NCI-H2196 (cell line): ENCODE data around the gene GFAP.
A peak's percentile ranks its signal among the peaks of the same experiment; 100 is the strongest.

Experiments used
- DNase-seq: peaks from one replicate; lab custom pipeline; 2025; ENCODE audit not compliant: unreplicated experiment; lab: John Stamatoyannopoulos, UW

GFAP gene

DNA sequence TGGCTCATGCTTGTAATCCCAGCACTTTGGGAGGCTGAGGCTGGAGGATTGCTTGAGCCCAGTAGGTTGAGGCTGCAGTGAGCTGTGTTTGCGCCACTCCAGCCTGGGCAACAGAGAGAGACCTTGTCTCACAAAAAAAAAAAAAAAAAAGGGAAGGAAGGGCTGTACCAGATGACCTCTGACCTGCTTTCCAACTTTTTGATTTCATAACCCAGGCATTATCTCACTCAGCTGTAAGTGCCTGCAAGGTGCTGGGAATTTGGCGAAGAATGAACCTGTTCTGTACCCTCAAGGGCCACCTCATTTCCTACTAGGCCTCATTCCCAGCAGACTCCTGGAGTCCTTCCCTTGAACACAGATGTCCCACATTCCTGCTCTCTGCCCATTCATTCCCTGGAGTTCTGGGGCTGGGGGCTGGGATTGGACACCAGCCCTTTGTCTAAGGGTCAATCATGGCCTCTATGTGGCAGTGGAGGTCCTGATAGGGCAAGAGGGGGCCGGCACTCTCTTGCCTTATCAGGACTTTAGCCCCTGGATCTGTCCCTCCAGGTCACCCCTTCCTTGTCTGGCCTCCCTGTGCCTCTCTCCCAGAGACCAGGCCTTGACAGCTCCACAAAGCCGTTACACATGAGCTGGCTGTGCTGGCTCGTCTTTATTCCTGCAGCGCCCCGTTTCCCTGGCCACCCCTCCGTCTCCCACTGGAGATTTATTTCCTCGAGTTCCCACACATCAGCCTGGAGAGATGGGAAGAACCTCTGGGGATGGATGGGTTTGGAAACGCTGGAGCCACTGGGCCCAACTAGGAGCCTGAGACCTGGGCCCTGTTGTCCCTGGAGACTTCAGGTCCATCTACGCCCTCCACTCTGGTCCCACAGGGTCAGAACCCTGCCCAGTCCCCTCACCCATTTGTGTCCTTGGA lies 821 bp upstream of the GFAP start:
- DNase-seq: no peak

DNA sequence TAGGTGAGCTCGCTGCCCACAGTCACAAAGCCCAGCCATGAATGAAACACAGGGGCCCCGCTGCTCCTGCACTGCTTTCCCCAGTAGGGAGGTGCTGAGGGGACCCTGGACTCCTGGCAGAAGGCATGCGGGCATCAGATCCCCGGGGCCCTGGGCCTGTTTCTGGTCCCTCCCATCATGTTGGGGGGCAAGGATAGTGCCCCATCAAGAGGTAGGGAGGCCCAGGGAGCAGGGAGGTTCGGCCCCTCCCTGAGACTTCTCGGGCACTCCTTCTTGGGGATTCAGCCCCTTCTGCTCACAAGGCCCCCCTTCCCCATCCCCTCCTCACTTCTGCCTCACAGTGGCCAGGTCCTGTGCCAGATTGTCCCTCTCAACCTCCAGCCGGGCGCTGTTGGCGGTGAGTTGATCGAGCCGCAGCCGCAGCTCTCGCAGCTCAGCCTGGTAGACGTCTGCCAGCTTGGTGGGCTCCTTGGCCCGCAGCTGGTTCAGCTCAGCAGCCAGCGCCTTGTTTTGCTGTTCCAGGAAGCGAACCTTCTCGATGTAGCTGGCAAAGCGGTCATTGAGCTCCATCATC lies 515 bp downstream of the GFAP start:
- no peak for DNase-seq

DNA sequence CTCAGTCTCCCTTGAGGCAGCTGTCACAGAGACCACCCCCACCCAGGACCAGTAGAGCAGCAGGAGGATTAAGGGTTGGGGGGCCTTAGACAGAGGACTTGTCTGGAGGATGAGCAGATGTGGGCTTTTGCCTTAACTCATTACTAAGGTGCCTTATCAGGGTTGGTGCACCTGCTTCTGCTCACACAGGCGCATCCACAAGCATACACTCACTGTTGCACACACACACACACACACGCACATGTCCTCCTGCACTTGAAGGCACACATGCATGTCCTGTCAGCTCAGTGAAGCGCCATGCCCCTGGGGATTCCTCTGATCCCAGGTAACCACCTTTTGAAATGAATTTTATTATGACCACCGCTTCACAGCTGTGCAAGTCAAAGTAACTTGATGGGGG lies 1.2 kb downstream of the GFAP start:
- DNase-seq: no peak

DNA sequence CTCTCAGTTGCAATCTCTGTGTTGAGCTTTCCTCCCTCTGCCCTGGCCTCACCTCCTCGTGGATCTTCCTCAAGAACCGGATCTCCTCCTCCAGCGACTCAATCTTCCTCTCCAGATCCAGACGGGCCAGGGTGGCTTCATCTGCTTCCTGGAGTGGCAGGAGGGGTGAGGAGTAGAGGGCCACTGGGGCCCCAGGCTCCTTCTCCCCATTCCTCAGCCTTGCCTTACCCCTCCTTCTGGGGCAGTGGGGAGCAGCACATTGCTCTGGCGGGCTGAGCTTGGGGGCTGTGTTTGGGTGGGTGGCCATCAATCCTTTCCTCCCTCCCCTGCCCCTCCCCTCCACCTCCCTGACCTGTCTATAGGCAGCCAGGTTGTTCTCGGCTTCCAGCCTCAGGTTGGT lies 1.6 kb downstream of the GFAP start:
- DNase-seq: no peak

DNA sequence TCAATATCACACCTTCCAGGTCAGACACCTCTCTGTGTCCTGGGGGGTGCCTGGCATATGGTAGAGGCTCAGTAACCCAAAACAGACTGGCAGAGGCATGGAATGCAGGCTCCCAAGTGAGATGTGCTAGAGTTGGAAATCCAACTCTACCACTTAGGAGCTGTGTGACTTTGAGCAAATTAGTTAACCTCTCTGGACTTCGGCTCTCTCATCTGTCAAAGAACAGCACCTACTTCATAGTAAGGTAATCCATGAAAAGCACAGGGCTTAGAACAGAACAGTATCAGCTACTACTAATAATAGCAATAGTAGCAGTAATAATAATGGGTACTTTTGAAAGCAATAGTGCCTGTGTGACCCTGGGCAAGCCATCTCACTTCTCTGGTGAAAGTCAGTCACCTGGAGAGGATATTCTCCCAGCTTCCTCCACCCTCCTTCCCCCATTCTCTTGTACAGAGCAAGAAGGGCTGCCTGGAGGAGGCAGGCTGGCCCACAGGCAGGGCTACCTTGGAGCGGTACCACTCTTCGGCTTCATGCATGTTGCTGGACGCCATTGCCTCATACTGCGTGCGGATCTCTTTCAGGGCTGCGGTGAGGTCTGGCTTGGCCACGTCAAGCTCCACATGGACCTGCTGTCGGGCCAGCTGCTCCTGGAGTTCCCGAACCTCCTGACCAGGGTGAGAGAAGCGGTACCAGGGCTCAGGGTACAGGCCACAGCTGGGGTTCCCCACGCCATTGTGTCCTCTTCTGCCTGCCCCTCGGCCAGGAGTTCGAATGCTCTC lies 2.3 kb downstream of the GFAP start:
- no peak for DNase-seq

DNA sequence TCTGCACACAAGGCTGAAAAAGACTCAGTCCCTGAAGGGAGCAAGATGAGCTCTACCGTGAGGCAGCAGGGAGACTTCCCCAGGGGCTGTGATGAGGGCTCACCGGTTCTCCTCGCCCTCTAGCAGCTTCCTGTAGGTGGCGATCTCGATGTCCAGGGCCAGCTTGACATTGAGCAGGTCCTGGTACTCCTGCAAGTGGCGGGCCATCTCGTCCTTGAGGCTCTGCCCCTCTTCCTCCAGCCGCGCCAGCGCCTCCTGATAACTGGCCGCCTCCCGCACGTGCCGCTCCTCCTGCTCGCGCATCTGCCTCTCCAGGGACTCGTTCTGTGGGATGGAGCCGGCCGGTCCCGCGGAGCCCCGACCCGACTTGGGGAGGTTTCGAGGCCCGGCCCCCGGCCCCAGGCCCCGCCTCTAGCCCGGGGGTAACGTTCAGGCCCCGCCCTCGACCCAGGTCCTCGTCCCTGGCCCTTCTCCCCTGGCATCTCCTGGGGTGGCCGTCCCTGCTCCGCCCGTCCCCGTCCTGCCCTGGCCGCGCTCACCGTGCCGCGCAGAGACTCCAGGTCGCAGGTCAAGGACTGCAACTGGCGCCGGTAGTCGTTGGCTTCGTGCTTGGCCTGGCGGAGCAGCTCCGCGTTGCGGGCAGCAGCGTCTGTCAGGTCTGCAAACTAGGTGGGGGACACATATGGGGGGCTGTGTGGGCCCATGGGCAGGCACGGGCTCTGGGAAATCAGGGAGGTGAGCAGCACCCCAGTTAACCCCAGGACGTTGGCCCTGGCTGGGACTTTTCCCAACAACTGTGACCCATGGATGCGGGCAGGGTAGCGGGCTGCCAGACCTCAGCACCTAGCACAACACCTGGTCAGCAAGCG lies 3.9 kb downstream of the GFAP start:
- peak; percentile 14 for DNase-seq

DNA sequence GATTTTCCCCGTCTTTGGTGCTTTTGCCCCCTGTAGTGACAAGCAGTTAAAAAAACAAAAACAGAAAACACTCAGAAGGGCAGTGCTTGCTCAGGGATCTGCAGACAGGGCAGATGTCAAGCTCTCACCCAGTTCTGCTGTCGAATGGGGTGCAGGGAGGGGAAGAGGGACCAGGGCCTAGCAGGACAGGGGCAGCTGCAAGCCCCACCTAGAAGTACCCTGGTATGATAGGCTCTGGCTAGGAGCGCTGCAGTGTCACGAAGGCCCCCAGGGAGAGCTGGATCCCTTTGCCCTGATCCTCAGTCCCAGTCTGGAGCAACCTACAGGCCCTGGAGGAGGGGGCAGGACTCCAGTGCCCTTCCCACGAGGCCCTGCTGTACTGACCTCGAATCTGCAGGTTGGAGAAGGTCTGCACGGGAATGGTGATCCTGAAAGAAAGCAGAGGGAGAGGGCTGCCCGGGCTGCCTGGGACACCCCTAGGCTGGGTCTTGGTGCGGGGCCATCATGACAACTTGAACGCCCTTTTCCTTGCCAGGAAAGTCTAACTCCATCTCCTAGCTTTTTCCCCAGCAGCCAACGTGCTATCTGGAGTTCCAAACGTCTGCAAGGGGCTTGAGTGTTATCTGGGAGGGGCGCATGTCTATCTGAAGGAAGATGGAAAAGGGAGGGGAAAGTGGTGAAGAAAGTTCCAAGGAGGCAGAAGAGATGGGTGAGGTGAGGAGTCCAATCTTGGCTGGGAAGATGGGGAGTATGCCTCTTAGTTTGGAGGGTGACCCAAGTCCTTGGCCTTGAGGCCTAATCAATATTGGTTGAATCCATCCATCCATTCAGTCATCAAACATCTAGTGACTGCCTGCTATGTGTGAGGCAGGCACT lies 4.8 kb downstream of the GFAP start:
- no peak for DNase-seq

DNA sequence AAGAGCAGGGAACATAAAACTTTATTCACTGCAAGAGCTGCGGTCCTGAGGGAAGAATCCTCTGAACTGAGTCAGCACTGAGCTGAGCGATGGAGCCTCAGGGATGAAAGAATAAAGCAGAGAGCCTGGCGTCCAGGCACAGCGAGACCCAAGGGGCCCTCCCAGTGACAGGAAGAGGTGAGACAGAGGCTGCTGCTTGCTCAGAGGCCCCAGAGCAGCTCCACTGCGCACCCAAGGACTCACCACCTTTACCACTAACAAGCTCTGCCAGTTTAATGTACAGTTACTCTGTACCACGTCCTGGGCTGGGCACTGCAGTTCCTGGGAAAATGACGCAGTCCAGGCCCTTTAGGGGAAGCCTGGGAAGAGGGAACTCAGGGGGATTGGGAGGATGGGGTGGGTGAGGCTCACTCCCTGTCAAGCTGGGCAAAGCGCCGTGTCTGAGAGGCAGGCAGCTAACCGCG lies 5.6 kb downstream of the GFAP start:
- DNase-seq: no peak

DNA sequence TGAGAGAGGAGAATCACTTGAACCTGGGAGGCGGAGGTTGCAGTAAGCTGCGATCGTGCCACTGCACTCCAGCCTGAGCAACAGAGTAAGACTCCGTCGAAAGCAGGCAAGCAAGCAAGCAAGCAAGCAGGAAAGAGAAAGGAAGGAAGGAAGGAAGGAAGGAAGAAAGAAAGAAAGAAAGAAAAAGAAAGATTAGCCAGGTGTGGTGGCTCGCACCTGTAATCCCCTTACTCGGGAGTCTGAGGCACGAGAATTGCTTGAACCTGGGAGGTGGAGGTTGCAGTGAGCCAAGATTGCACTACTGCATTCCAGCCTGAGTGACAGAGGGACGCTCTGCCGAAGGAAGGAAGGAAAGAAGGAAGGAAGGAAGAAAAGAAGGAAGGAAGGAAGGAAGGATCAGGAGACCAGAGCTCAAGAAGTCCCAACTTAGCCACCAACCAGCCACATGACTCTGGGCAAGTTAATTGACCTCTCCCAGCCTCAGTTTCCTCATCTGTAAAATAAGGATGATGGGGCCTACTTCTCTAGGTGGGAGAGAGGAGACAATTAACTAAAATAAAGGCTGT lies 6.5 kb downstream of the GFAP start:
- no peak for DNase-seq

DNA sequence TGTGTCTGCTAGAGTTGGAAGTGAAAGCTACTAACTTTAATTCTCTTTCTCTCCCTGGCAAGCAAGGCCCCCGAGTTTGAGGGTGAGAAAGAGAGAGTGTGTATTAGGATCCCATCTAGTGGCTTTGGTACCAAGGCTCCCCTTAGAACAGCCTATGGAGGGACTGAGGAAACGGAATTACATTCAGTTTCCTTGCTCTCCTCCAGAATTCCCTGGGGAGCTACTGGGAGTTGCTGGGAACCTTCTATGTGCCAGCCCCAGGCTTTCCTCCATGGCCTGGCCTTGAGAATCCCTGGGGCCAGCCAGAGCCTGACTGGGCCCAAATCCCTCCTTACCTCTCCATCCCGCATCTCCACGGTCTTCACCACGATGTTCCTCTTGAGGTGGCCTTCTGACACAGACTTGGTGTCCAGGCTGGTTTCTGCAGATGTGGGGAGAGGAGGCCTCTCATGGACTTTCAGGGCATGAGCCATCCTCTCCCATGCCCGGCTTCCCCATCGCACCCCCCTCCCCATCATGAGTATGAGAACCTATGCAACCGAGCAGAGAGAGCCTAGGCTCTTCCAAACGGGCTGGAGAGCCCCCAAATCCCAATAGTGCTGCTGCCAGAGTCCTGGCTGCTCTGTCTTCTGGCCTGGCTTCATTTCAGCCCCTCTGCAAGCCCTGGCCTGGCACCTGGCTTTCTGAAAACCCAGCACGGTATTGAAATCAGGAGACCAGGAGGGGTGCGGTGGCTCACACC lies 7.4 kb downstream of the GFAP start:
- DNase-seq: no peak

DNA sequence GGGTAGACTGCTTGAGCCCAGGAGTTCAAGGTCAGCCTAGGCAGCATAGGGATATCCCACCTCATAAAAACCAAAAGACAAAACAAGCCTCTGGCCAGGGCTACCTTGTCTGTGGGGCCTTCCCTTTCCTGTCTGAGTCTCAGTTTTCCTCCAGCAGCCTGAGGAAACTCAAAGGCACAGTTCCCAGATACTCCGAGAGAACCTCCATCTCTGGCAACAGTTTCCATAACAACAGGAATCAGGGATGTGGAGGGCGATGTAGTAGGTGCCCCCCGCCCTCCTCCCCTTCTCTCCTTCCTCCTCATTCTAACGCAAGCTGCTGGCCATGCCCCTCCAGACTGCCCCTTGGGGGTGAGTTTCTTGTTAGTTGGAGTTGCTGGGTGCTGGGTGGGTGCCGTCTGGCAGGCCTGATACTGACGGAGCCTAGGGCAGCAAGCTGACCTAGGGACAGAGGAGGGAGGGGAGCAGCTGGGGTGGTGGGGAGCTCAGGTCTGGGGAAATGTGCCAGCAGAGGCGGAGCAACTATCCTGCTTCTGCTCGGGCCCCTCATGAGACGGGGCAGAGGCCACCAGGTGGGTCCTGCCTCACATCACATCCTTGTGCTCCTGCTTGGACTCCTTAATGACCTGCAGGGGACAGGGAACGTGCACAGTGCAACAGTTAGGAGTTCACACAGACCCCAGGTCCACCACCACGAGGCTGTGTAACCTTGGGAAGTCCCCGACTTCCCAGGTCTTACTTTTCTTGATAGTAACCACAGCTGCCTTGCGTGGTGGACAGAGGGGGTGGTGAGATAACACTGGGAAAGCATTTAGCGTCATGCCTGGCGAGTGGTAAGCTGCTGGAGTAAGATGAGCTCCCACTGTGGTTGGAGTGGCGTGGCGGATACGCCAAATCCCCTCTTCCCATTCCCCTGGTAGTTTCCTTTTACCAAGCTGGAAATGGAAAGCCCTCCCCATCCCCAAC lies 8.3 kb downstream of the GFAP start:
- no peak for DNase-seq

DNA sequence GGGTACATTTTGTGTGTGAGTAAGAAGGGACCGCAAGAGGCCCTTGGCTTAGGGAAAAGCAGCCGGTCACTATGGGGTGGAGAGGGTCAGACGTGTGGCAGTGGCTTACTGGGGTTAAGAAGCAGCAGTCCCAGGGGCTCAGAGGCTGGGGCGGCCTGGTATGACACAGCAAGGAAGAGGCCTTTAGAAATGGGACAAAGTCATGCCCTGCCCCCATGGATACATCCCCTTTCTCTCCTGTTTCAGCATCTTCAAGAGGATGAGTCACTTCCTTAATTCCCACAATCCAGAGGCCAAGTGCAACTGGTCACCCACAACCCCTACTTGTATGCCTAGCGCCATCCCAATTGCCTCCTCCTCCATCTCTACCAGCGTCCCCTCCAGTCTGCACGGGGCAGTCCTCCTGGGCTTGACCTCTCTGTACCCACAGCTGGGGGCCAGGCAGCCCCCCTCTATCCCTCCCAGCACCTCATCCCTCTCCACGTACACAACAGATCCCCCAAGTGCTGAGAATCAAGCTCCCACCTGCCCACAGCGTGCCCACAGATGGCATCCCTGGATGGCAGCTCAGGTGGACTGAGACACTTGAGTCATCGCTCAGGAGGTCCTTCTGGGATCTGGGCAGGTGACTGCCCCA lies 9.2 kb downstream of the GFAP start:
- DNase-seq: no peak

DNA sequence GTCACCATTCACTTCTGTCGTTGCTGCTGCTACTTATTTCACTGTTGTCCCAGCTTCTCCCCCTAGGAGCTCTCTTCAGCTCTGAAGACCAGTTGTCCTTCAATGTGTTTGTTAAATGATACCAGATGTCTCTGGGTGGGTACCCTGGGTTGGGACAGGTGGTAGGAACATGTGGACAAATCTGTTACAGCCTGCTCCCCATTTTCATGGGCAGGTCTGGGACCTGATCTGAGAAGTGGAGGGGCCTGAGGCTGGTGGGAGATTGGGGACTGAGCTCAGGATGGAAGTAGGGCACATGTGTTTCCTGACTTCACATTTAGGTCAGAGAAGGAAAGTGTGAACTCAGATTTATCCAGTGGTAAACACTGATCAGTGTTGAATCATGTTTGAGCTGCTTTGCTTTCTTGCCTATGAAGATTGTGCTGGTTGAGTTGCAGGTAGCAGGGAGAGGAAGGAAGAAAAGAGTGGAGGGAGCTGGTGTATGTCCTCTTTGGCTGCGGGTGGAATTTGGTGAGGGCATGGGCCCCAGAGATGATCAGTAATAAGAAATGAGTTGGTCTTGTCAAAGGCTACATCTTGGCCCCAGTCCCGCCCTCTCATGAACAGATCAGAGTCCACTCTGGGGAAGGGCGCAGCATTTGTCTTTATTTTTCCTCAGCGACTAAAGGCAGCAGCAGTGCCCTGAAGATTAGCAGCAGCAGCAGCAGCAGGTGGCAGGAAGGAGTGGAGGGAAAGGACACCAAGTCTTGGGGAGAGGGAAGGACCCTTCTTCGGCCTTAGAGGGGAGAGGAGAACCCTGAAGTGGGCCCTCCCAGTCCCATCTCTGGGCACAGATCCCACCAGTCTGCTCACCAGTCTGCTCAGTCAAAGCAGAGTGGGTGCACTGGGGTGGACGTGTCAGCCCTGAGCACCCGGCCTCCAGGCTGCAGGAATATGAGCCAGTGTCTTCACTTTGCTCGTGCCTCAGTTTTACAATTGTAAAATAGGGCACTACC lies 10.0 kb downstream of the GFAP start:
- DNase-seq: no peak

DNA sequence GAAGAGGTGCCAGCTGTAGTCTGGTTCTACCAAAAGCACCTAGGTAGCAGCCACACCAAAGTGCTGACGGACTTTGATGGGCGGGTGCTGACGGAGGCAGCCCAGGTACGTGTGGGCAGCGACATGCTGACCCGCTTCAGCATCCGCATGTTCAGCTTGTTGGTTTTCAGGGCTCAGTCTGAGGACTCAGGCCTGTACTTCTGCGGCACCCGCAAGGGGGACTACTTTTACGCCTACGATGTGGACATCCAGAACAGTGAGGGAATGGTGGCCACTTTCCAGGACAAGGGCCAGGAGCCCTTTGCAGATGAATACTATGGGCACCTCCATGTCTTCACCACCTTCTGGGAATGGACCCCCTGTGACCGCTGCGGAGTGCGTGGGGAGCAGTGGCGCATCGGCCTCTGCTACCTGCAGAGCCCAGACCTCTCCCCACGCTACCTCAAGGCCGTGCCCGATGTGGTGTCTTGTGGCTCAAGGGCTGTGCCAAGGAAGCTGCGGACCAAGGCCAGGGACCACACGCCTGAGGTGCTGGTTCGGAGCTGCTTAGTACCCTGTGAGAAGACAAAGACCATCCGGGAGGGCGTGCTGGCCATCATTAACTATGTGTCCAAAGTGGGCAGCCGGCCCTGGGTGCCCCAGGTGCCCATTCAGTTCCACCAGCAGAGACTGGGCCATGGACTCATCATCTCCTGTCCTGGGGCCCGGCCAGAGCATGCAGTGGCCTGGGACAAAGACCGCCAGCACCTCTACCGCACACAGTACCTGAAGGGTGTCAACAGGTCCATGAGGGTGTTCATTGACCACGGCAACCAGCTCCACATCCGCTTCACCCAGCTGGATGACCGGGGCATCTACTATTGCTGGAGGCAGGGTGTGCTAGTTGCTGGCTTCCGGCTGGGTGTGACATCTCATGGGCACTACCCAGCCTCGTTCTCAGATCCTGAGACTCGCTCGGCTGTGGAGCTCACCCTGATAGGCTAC lies 11.0 kb downstream of the GFAP start:
- no peak for DNase-seq
